Stomach (tissue), 19 donors: ENCODE data around the gene RABGAP1. TPM values are rescaled to one million over a fixed set of nuclear protein-coding genes. Genes with fewer than 3 reads are reported as not detected.
A peak's percentile ranks its signal among the peaks of the same experiment; 100 is the strongest.

ENCODE experiments used
- DNase-seq, 2 donors: peaks; one replicate each; pipeline versions ENCODE4 v3.0.0 to v3.0.0-alpha.2; 2013 to 2019
- H3K27ac ChIP-seq, 5 donors: fragments of 200-600 bp in 4 of 5; sonication (generic) in 4 of 5; one replicate each; pipeline ENCODE4 v1.5.1; 2013 to 2019; ENCODE audit warnings: mild to moderate bottlenecking in 1 of 5, moderate library complexity in 1 of 5
- H3K27me3 ChIP-seq, 3 donors: fragments of 200-600 bp; sonication (generic); one replicate each; pipeline ENCODE4 v1.5.1; 2017 to 2019; ENCODE audit warnings: mixed run types in 1 of 3
- H3K36me3 ChIP-seq, 4 donors: fragments of 200-600 bp; sonication (generic); 1 replicate in 3 of 4; 2 replicates in 1 of 4; pipeline ENCODE4 v1.5.1; 2016 to 2019
- H3K4me1 ChIP-seq, 4 donors: fragments of 200-600 bp; sonication (generic); one replicate each; pipeline ENCODE4 v1.5.1; 2016 to 2019
- H3K4me3 ChIP-seq, 4 donors: fragments of 200-600 bp; sonication (generic) in 3 of 4; one replicate each; pipeline ENCODE4 v1.5.1; 2016 to 2019; ENCODE audit warnings: mild to moderate bottlenecking in 1 of 4
- H3K9me3 ChIP-seq, 4 donors: fragments of 200-600 bp; sonication (generic); one replicate each; pipeline ENCODE4 v1.5.1; 2016 to 2019
- EP300 ChIP-seq: sonication (generic); formaldehyde crosslinking; IDR thresholded peaks from one replicate; pipeline ENCODE4 v1.6.1; 2017; ENCODE audit warnings: antibody characterized with exemption
- POLR2A ChIP-seq, 4 donors: fragments of 450-650 bp; IDR thresholded peaks; one replicate each; pipeline ENCODE4 v1.6.1; 2016; ENCODE audit warnings: antibody characterized with exemption in 4 of 4, control low read depth in 2 of 4, mild to moderate bottlenecking in 1 of 4, moderate library complexity in 1 of 4
- POLR2AphosphoS5 ChIP-seq, 3 donors: sonication (generic); formaldehyde crosslinking; IDR thresholded peaks; one replicate each; pipeline ENCODE4 v1.6.1; 2016; ENCODE audit warnings: antibody characterized with exemption in 3 of 3
- WGBS, 5 donors: extraction: QIAGEN DNeasy Blood & Tissue Kit in 3 of 5; methylation state at CpG; one replicate each; pipeline versions ENCODE4 v1.1.5 to v1.1.7; 2013 to 2018; 5-methylcytosine and 5-hydroxymethylcytosine counted together
- intact Hi-C: fragments of 100-400 bp; cut with DNase I; formaldehyde crosslinking; loops from one replicate; pipeline ENCODE4 v1.15.1; 2023; ENCODE audit warnings: low total_unique reads
- long read RNA-seq, 10 donors: transcript quantifications; one replicate each; lab custom pipeline, GENCODE V29; 2026
- polyA plus RNA-seq, 3 donors: library from polyadenylated mRNA; stranded (reverse); fragments of 200-250 nt; gene quantifications; one replicate each; pipeline ENCODE4 v1.2.3, GENCODE V29; 2013
- total RNA-seq, 5 donors: library from RNA; depleted of rRNA; stranded (reverse); fragments of >200 nt; gene quantifications; one replicate each; pipeline versions ENCODE4 v1.1.0 to v1.2.3, GENCODE V29; 2014 to 2016
- TF ChIP-seq, protein P1 (sequence below), 7 experiments: fragments of 450-650 bp in 4 of 7; fragments of 200-600 bp in 3 of 7; sonication (generic) in 3 of 7; IDR thresholded peaks; one replicate each; pipeline ENCODE4 v1.5.1; 2016 to 2019; ENCODE audit warnings: antibody characterized with exemption in 7 of 7, control low read depth in 2 of 7, mild to moderate bottlenecking in 1 of 7
- donor health status: healthy with polysubstance abuse.
- donor health status: Bipolar disorder and iron deficiency.
- donor health status: healthy.

Gene RABGAP1
- total RNA-seq = 100 to 1,000 TPM in 2 of 5 donors, 10 to 100 TPM in 3; 25.8 to 157 (median 52.3) TPM
- 10 to 100 TPM in 1 of 3 donors, 1 to 10 TPM in 2; 7.0 to 12.7 (median 10.0) TPM for polyA plus RNA-seq
- long read RNA-seq, donor 1, full-length matches to known transcripts = 1 of 1 reads
- long read RNA-seq, donor 1, partial matches to known transcripts = 0 of 1 reads
- long read RNA-seq, donor 1, other reads (novel, unspliced or antisense) = 0 of 1 reads
- long read RNA-seq, donor 2, full-length matches to known transcripts = 1 of 23 reads
- long read RNA-seq, donor 2, partial matches to known transcripts = 22 of 23 reads
- long read RNA-seq, donor 2, other reads (novel, unspliced or antisense) = 0 of 23 reads
- long read RNA-seq, donor 3, full-length matches to known transcripts = 2 of 2 reads
- long read RNA-seq, donor 3, partial matches to known transcripts = 0 of 2 reads
- long read RNA-seq, donor 3, other reads (novel, unspliced or antisense) = 0 of 2 reads
- long read RNA-seq, donor 4 = 0 reads
- long read RNA-seq, donor 5 = 0 reads
- long read RNA-seq, donor 6, full-length matches to known transcripts = 2 of 2 reads
- long read RNA-seq, donor 6, partial matches to known transcripts = 0 of 2 reads
- long read RNA-seq, donor 6, other reads (novel, unspliced or antisense) = 0 of 2 reads
- long read RNA-seq, donor 7, full-length matches to known transcripts = 1 of 1 reads
- long read RNA-seq, donor 7, partial matches to known transcripts = 0 of 1 reads
- long read RNA-seq, donor 7, other reads (novel, unspliced or antisense) = 0 of 1 reads
- long read RNA-seq, donor 8, full-length matches to known transcripts = 2 of 2 reads
- long read RNA-seq, donor 8, partial matches to known transcripts = 0 of 2 reads
- long read RNA-seq, donor 8, other reads (novel, unspliced or antisense) = 0 of 2 reads
- long read RNA-seq, donor 9 = 0 reads
- long read RNA-seq, donor 10, partial matches to known transcripts = 31 of 31 reads
- long read RNA-seq, donor 10, other reads (novel, unspliced or antisense) = 0 of 31 reads

- DNase-seq = peak; percentile 100
- Histone ChIP-seq H3K27ac (peak within 1 kb of the TSS; percentile 94 to 97 (median 95)), H3K4me1 (peaks cover 23 to 56% (median 44%) of the 10 kb centered on the region in 4 donors), H3K9me3 (no peaks in the 10 kb centered on the region), H3K4me3 (peak within 1 kb of the TSS; percentile 72 to 95 (median 84)), H3K27me3 (no peaks in the 10 kb centered on the region), H3K36me3 (peaks cover 6 to 28% (median 24%) of the 10 kb centered on the region in 4 donors)
- intact Hi-C loops = no loop called here
- WGBS, 5 donors = 0 to 1% (median 0%) methylated on average over 7 to 54 of the region's 54 CpGs
- TF ChIP-seq POLR2A (IDR thresholded peaks at IDR 0.05) (peak in 1 of 4 donors; percentile 70), POLR2AphosphoS5 (IDR thresholded peaks at IDR 0.05) (peak; percentile 12 to 84 (median 75)), EP300 (no peak)
- TF ChIP-seq, protein P1, sequence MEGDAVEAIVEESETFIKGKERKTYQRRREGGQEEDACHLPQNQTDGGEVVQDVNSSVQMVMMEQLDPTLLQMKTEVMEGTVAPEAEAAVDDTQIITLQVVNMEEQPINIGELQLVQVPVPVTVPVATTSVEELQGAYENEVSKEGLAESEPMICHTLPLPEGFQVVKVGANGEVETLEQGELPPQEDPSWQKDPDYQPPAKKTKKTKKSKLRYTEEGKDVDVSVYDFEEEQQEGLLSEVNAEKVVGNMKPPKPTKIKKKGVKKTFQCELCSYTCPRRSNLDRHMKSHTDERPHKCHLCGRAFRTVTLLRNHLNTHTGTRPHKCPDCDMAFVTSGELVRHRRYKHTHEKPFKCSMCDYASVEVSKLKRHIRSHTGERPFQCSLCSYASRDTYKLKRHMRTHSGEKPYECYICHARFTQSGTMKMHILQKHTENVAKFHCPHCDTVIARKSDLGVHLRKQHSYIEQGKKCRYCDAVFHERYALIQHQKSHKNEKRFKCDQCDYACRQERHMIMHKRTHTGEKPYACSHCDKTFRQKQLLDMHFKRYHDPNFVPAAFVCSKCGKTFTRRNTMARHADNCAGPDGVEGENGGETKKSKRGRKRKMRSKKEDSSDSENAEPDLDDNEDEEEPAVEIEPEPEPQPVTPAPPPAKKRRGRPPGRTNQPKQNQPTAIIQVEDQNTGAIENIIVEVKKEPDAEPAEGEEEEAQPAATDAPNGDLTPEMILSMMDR (IDR thresholded peaks at IDR 0.05) = no peak
Measured at GRCh38 chr9:122940749-122941581, at the start of gene RABGAP1. Gene RABGAP1 (plus strand): TSS chr9:122941020. CDS start chr9:122957060, 16,040 bp downstream.

GRCh38 chr9:122897969-122898368, 42.9 kb upstream of the RABGAP1 start:
- no peak for DNase-seq
- Histone ChIP-seq H3K4me3 (no peak overlapping the region), H3K27me3 (no peaks in the 10 kb centered on the region), H3K4me1 (peaks cover 12 to 71% (median 49%) of the 10 kb centered on the region in 4 donors), H3K36me3 (peaks cover 4 to 44% (median 37%) of the 10 kb centered on the region in 4 donors), H3K9me3 (no peaks in the 10 kb centered on the region), H3K27ac (no peak overlapping the region)
- TF ChIP-seq POLR2AphosphoS5 (IDR thresholded peaks at IDR 0.05) = no peak
- no peak for TF ChIP-seq EP300
- TF ChIP-seq, protein P1 (IDR thresholded peaks at IDR 0.05) = no peak
- TF ChIP-seq POLR2A (IDR thresholded peaks at IDR 0.05) = no peak
- WGBS, 5 donors = 90 to 98% (median 94%) methylated on average over 1 of the region's 1 CpG
- intact Hi-C loops = no loop called here

DNA sequence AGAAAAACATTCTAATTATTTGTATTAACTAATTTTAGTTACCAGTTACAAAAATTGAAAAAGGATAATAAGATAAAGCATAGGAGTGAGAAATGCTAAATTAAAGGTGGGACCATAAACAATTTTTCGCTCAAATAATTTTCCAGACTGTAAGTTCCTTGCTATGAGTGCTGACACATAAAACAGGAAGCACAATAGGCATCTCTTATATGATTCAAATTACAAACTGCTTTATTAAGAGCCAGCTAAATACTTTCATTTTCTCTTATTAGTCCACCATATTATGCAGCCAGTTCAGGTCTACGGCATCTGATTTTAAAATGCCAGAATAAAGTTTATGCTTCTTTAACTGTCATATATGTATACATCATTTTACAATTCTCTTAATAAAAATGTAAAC, 40.0 kb upstream of the RABGAP1 start:
- 40 to 62% (median 51%) methylated on average over 2 of the region's 2 CpGs for WGBS, 5 donors
- Histone ChIP-seq H3K36me3 (peaks cover 0 to 17% (median 12%) of the 10 kb centered on the region in 4 donors), H3K9me3 (no peaks in the 10 kb centered on the region), H3K4me1 (peaks cover 26 to 78% (median 52%) of the 10 kb centered on the region in 4 donors), H3K4me3 (peak overlapping the region in 1 of 4 donors; percentile 16), H3K27ac (peak overlapping the region in 2 of 5 donors; percentile 17 to 57), H3K27me3 (no peaks in the 10 kb centered on the region)
- intact Hi-C loops = no loop called here
- DNase-seq = no peak
- TF ChIP-seq POLR2AphosphoS5 (IDR thresholded peaks at IDR 0.05) = no peak
- TF ChIP-seq POLR2A (IDR thresholded peaks at IDR 0.05) = no peak
- TF ChIP-seq, protein P1 (IDR thresholded peaks at IDR 0.05) = no peak
- no peak for TF ChIP-seq EP300
